AG04449 (cell line): ENCODE data around the gene PRKCG.

Experiments
- CTCF ChIA-PET: fragments of 350-600 bp; formaldehyde crosslinking; extraction: SDS; loops from one replicate; lab custom pipeline; 2021; ENCODE audit warnings: antibody characterized with exemption; lab: Yijun Ruan, JAX
- POLR2A ChIA-PET: fragments of 400-600, 350-600 bp; formaldehyde crosslinking; extraction: SDS; loops from one replicate; lab custom pipeline; 2020; ENCODE audit warnings: antibody characterized with exemption, inconsistent platforms; lab: Yijun Ruan, JAX
- DNase-seq: peaks from one replicate; pipeline ENCODE4 v3.0.0-alpha.2; 2010; ENCODE audit warnings: low read depth, low spot score
- H3K4me3 ChIP-seq: 2 replicates; pipeline ENCODE4 v1.5.1; 2011; ENCODE audit warnings: low read depth, mild to moderate bottlenecking, control low read depth, low read length
- TF ChIP-seq, protein P1 (sequence below): IDR thresholded peaks from one replicate; pipeline ENCODE4 v1.5.1; 2011; ENCODE audit warnings: mild to moderate bottlenecking, moderate library complexity, low read length, control low read depth, inconsistent platforms; ENCODE audit not compliant: insufficient read depth; ENCODE audit errors: missing control alignments

PRKCG gene

GRCh38 chr19:53853707-53854106 lies 28.3 kb upstream of the PRKCG start:
- TF ChIP-seq, protein P1, sequence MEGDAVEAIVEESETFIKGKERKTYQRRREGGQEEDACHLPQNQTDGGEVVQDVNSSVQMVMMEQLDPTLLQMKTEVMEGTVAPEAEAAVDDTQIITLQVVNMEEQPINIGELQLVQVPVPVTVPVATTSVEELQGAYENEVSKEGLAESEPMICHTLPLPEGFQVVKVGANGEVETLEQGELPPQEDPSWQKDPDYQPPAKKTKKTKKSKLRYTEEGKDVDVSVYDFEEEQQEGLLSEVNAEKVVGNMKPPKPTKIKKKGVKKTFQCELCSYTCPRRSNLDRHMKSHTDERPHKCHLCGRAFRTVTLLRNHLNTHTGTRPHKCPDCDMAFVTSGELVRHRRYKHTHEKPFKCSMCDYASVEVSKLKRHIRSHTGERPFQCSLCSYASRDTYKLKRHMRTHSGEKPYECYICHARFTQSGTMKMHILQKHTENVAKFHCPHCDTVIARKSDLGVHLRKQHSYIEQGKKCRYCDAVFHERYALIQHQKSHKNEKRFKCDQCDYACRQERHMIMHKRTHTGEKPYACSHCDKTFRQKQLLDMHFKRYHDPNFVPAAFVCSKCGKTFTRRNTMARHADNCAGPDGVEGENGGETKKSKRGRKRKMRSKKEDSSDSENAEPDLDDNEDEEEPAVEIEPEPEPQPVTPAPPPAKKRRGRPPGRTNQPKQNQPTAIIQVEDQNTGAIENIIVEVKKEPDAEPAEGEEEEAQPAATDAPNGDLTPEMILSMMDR: no peak
- CTCF ChIA-PET: interaction anchor here (0.6 to 3.1 kb wide), 8 partner anchors 9 to 243 kb away, joined by 3 to 14 read pairs (median 4); no protein-coding TSS in a partner anchor
- POLR2A ChIA-PET: no interaction called here
- DNase-seq: no peak
- H3K4me3 ChIP-seq: no peak overlapping the region

- H3K4me3 ChIP-seq: no peak overlapping the region
- DNase-seq: no peak
- CTCF ChIA-PET: interaction anchor here (1.0 to 1.3 kb wide), 3 partner anchors 9 to 43 kb away, joined by 3 read pairs; no protein-coding TSS in a partner anchor
- POLR2A ChIA-PET: no interaction called here
- TF ChIP-seq, protein P1: no peak
These were observed 17.6 kb upstream of the PRKCG start for GRCh38 chr19:53864308-53864836.

- no peak for DNase-seq
- peak overlapping the region; percentile 59 for H3K4me3 ChIP-seq
- TF ChIP-seq, protein P1: no peak
- ChIA-PET POLR2A (interaction anchor here (1.4 kb wide), 1 partner anchor 14 kb away, joined by 3 read pairs; no protein-coding TSS in a partner anchor), CTCF (interaction anchor here (1.1 to 1.4 kb wide), 2 partner anchors 16 to 231 kb away, joined by 3 to 4 read pairs; partner anchors contain the start of gene PRKCG)
These were observed 16.5 kb upstream of the PRKCG start for GRCh38 chr19:53865523-53865917.

DNA sequence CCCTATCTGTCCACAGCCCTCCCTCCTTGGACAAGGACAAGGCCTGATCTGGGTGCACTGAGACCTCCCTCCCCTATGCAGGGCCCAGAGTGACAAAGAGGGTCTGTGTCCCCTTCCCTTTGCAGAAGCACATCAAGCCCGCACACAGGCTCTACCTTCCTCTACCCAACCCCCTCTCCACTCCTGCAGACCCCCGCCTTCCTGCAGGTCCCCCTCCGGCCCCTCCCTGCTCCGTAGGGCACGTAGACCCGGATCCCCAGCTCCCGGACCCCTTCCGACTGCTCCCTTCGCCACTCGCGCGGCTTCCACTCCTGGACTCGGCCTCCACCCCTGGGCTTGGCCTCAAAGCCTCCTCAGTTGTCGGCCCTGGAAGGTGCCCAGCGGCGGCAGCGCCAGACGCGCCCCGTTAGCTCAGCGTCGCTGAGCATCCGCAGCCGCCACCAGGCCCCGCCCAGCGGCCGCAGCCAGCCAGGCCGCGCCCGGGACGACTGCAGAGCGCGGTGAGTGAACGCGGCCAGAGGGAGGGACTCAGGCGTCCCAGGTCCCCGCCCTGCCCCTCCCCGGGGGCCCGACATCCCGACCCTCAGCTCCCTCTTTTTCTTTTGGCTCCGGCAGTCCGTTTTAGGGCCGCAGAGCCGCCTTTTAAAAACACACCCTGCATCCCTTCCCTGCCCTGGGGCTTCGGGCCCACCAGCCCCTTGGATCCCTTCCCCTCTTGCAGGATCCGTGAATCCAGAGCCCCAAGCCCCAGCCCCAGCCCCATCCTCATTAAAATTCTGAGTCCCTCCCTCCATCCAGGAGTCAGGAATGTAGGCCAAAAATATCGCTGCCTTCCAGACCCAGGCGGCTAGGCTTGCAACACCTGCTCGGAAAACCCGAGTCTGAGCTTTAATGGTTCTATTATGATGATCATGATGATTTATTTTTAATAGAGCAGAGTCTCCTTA lies 15.8 kb upstream of the PRKCG start:
- ChIA-PET CTCF (interaction anchor here (0.6 to 1.4 kb wide), 5 partner anchors 12 to 230 kb away, joined by 3 to 4 read pairs (median 3); partner anchors contain the start of gene PRKCG), POLR2A (interaction anchor here (0.6 to 2.6 kb wide), 3 partner anchors 13 to 248 kb away, joined by 3 to 8 read pairs (median 3); no protein-coding TSS in a partner anchor)
- H3K4me3 ChIP-seq: peak overlapping the region; percentile 59
- DNase-seq: no peak
- TF ChIP-seq, protein P1: no peak

DNA sequence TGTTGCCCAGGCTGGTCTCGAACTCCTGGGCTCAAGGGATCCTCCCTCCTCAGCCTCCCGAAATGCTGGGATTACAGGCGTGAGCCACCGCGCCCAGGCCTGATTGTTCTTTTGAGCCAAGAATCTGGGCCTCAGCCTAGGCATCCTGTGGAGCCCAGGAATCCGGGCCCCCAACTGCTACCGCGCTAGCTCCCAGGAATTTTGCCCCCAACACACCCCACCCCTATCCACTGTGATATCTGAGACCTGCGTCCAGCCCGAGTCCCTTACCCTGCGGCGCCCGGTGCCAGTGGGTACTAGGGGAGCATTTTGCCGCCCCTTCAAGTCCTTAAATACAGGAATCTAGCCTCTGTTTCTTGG lies 15.2 kb upstream of the PRKCG start:
- ChIA-PET POLR2A (interaction anchor here (1.0 to 2.6 kb wide), 7 partner anchors 10 to 156 kb away, joined by 3 to 16 read pairs (median 4); no protein-coding TSS in a partner anchor), CTCF (interaction anchor here (1.2 to 2.1 kb wide), 4 partner anchors 15 to 168 kb away, joined by 3 to 6 read pairs (median 4); partner anchors contain the start of gene PRKCG)
- DNase-seq: no peak
- H3K4me3 ChIP-seq: peak overlapping the region; percentile 59
- TF ChIP-seq, protein P1: no peak
